ENCODE data around the gene TSPAN32.
"Not testable (repeated sequence)": the region's sequence is repeated elsewhere in the genome, so short reads cannot be mapped to it uniquely, and the experiment has no call there.

The TSPAN32 gene

DNA sequence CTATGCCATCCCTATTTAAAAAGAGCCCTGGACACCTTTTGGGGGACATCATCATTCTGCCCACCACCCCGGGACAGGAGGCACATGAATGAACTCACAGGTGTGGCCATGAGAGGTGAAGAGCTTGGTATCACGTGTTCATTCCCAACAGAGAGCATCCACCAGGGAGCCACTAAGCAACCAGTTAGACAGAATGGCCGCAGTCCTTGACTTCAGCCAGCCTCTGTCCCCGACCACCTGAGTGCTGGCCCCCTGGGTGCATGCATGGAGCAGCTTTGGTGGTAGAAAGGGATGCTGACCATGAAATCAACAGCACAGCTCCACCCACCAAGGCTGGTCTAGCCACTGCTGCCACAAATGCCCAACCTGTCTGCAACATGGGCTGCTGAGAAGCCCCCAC lies 44.2 kb downstream of the TSPAN32 start:
- DNase-seq: no peak

DNA sequence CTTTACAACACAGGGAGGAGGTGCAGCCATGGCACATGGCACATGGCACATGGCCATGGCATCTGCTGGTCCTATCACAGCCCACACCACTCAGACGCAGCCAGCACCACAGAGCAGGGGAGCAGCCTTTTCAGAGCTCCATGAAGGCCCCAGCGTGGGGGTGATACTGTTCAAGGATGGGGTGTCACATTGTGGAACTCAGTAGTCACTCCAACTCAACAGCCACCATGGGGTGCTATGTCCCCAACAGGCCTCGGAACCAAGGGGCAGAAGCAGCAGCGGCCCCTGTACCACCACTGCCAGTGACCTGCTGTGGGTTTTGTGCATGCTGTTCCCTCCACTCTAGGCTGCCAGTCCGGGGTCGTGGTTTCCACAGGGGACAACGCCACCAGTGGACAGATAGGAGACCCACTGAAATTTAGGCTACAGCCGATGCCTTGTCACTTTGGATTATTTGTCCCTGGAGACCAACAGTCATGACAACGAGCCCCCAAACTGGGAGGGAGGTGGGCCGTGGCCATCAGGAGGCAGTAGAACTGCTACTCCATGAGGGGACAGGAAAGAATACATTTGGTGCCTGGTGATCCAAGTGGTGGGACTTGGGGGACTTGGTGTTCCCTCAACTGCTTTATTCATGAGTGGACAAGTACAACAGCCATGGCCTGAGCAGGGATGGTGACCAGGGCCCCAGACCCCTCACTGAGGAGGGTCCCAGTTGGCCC lies 44.9 kb downstream of the TSPAN32 start:
- no peak for DNase-seq

DNA sequence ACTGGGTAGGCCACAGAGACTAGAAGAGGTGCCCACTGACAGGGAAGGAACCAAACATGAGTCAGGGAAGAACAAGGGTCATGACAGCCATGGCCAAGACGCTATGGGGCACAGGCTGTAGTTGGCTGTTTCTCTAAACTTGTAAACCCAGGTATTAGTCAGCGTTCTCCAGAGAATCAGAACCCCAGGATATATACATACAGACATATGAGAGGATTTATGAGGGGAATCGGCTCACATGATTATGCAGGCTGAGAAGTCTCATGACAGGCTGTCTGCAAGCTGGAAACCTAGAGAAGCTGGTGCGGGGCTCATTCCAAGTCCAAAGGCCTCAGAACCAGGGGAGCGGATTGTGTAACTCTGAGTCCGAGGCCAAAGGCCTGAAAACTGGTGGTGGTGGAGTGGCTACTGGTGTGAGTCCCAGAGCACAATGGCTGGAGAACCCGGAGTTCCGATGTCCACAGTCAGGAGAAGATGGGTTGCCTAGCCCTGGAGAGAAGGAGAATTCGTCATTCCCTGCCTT lies 45.6 kb downstream of the TSPAN32 start:
- no peak for DNase-seq

DNA sequence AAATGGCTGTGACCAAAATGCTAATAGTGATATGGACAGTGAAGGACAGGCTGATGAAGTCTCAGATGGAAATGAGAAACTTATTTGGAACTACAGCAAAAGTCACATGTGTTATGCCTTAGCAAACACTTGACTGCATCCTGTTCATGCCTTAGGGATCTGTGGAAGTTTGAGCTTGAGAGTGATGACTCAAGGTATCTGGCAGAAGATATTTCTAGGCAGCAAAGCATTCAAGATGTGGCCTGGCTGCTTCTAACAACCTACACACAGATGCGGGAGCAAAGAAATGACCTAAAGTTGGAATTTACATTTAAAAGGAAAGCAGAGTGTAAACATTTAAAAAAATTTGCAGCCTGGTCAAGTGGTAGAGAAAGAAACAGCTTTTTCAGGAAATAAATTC lies 47.2 kb downstream of the TSPAN32 start:
- no peak for DNase-seq

DNA sequence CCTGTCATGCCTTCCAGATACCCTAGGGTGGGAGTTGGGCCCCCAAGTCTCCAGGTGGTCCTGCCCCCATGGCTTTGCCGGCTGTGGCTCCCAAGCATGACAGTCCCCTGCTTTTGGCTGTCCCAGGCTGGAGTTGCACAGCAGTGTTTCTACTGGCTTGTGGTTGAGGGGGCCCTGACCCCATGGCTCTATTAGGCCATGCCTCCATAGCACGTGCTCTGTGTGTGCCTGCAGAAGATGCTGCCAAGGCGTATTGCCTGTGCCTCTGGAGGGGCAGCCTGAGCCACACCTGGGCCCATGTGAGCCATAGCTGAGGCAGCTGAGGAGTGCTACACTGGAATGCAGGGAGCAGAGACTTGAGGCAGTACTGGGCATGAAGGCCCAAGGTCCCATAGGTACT lies 49.9 kb downstream of the TSPAN32 start:
- no peak for DNase-seq

DNA sequence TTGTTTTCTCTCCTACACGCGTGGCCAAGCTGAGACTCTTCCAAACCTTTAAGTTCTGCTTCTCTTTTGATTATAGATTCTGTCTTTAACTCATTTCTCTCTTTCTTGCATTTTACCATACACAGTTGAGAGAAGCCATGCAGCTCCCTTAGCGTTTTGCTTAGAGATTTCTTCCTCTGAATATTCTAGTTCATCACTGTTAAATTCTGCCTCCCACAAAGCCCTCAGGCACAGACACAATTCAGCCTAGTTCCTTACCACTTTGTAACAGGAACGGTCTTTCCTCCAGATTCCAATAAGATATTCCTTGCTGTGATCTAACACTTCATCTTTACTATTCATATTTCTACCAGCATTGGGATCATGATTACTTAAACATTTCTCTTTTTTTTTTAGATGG lies 50.6 kb downstream of the TSPAN32 start:
- DNase-seq: no peak

DNA sequence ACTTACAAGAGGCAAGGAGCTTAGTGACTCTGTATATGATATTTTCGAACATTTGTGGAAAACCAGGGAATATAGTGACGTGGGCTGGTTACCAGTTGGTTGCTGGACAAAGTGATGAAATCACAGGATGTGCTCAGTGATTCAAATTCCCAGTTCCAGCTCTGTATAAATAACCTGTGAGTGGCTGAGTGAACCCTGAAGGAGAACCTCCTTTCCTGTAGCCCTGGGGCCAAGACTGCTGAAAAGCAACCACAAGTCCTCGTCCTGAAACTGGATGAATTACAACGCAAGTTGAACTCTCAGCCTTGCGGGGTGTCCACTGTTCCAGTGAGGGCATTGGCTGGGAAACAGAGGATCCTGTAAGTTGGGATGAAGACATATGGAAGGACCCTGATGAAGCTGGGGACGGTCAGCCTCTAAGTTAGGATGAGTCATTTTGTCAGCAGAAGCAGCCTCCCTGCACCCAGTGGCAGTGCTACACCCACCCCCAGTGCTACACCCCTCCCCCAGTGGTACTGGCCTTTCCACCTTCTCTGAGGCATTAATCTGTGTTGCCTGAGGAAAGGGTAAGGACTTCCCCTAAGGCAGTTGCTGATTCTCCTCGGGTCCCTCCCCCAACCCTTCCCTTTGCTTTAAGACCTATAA lies 53.3 kb downstream of the TSPAN32 start:
- no peak for DNase-seq

DNA sequence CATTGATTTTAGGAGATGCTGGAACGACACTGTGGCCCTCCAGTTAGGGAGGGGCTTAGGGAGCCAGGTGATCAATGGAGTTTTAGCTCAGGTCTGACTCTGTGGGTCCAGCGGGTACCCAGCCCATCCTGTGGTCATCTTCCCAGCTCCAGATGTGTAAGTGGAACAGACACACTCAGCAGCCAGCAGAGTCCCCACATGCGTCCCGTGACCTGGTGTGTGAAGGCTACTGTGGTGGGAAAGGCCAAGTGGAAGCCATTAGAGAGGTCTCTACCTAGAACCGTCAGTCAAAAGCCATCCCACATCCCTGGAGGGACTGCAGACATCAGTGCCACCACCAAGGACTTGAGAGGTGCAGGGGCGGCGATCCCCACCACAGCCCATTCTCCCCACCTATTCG lies 55.4 kb downstream of the TSPAN32 start:
- DNase-seq: no peak

DNA sequence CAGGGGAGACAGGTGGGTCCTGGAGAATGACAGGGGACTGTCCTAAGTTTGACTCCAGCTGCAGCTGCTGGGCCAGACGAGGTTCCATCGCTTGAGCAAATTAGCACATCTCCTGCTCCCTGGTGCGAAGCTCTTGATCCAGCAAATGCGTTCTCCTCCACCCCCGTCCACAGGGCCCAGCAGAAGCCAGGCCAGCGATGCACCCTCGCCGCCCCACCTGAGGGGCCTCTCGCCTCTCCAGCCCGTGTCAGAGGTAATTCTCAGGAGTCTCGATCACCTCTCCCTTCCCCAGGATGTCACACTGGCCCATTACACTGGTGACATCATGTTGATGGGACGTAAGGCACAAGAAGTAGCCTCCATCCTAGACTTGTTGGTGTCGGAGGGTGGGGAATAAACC lies 55.8 kb downstream of the TSPAN32 start:
- not testable (repeated sequence) for DNase-seq

DNA sequence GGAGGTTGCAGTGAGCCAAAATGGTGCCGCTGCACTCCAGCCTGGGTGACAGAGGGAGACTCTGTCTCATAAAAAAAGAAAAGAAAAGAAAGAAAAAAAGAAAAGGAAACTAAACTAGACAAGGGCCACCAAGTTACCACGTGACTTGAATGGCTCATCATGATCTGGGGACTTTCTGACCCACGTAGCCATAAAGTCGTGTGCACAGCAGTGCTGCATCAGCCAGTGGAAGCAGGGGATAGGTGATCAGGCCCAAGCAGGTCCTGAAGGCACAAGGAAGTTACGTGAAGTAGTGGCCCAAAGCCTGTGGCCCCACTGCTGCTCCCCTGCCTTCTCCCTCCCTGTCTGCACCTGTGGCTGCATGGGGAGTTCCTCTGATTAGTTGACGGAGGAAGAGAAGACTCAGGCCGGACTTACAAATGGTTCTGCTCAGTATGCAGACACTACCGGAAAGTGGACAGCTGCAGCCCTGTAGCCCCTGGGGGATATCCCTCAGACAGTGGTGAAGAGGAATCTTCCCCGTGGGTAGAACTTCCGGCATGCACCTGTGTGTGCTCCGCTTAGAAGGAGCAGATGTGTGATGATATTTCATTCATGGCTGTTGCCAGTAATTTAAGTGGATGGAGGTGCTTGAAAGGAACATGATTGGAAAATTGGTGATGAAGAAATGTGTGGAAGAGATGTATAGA lies 57.1 kb downstream of the TSPAN32 start:
- DNase-seq: no peak

DNA sequence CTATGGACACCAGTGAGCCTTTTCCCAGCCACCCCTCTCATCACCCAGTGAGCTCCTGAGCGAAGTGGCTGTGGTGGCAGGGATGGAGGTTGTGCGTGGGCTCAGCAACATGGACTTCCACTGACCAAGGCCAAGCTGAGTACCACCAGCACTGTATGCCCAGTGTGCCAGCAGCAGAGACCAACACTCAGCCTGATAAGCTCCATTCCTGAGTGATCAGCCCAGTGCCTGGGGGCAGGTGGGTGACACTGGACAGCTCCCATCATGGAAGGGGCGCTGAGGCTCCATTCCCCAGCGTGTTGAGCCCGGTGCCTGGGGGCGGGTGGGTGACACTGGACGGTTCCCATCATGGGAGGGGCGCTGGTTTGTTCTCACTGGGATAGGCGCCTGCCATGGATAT lies 57.7 kb downstream of the TSPAN32 start:
- DNase-seq: no peak

DNA sequence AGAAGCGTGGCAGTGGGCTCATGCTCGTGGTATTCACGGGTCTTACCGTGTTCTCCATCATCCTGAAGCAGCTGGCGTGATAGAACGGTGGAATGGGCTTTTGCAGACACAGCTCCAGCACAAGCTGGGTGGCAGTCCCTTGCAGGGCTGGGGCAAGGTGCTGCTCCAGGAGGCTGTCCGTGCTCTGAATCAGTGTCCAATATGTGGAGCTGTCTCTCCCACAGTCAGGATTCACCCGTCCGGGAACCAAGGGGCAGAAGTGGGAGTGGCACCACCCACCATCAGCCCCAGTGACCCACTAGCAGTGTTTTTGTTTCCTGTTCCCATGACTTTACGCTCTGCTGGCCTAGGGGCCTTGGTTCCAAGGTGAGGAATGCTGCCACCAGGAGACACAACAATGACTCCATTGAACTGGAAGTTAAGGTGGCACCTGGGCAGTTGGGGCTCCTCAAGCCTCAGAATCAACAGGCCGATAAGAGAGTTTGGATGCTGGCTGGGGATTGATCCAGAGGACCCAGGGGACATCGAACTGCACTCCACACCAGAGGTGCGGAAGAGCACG lies 58.3 kb downstream of the TSPAN32 start:
- no peak for DNase-seq

DNA sequence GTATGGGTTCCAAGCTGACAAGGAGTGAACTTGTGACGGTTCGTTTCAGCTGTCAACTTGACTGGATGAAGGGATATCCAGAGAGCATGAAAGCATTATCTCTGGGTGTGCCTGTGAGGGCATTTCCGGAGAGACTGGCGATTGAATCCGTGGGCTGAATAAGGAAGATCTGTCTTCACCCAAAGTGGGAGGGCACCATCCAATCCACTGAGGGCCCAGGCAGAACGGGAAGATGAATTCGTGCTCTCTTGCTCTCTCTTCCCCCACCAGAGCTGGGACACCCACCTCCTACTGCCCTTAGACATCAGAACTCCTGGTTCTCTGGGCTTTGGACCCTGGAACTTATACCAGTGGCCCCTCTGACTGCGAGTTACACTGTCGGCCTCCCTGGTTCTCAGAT lies 59.8 kb downstream of the TSPAN32 start:
- DNase-seq: no peak

DNA sequence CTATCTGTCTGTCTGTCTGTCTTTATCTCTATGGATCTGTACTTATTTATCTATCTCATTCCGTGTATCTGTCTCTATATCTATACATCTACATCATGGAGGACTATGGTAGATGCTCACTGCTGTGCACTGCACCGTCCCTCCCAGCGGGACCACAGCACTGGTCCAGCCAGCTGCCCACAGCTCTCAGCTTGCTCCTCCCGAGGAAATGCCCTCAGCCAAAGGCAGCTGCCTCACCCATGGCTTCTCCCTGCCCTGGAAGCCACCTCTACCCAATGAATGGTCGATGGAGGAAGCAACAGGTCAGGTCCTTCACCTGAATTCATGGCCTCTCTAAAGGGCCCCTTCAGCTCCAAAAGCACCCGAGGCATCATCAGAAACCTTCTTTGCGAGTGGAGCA lies 60.6 kb downstream of the TSPAN32 start:
- no peak for DNase-seq

DNA sequence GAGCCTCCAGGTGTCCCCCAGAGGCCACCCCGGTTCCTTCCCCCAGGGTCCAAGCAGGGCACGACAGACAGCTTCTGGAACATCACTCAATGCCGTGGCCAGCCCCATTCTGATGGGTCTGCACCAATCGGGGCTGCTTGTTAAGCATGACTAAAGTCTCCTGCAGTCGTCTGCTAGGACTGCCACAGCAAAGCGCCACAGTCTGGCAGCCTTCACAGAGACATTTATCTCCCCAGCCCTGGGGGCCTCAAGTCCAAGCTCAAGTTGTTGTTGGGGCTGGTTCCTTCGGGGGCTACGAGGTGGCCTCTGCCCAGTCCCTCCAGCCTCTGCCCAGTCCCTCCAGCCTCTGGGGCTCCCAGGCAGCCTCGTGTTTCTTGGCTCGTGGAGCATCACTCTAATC lies 61.3 kb downstream of the TSPAN32 start:
- no peak for DNase-seq

DNA sequence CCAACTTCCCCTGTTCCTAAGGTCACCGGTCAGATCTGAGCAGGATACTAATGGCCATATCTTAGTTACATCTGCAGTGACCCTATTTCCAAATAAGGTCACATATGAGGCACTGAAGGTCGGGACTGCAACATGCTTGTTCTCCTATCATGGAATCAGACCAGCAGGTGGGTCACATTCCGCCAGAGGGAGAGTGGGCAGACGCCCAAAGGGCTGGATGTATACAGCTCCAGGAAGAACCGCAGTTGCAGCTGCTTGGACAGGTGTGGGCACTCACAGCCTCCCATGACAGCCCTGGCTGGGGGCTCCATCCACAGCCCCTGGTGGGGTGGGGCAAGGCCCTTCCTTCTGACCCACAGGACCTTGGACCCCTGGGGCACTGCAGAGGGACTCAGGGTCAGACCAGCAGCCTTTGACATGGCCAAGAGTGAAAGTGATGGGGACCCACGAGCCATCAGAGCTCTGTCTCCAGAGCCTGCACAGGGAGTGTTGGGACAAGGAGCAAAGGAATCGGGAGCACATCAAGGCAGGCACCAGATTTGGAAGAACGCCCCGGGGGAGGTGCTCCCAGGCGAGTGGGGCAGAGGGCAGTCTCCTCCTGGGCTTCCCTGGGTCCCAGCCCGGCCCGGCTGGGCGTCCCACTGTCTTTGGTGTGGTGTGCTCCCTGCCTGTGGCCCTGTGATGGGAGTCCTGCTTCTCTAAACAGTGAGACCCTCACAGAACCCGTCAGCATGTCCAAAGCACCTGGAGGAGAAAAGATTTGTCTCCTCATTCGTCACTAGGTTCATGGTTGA lies 62.0 kb downstream of the TSPAN32 start:
- no peak for DNase-seq

DNA sequence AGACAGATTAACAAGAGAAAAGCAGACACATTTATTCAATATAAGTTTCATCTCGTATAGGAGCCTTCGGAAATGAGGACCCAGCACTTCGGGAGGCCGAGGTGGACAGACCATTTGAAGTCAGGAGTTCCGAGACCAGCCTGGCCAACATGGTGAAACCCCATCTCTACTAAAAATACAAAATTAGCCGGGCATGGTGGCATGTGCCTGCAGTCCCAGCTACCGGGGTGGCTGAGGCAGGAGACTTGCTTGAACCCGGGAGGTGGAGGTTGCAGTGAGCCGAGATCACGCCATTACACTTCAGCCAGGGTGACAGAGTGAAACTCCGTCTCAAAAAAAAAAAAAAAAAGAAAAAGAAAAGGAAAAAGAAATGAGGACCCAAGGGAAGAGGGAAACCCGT lies 62.6 kb downstream of the TSPAN32 start:
- DNase-seq: not testable (repeated sequence)

DNA sequence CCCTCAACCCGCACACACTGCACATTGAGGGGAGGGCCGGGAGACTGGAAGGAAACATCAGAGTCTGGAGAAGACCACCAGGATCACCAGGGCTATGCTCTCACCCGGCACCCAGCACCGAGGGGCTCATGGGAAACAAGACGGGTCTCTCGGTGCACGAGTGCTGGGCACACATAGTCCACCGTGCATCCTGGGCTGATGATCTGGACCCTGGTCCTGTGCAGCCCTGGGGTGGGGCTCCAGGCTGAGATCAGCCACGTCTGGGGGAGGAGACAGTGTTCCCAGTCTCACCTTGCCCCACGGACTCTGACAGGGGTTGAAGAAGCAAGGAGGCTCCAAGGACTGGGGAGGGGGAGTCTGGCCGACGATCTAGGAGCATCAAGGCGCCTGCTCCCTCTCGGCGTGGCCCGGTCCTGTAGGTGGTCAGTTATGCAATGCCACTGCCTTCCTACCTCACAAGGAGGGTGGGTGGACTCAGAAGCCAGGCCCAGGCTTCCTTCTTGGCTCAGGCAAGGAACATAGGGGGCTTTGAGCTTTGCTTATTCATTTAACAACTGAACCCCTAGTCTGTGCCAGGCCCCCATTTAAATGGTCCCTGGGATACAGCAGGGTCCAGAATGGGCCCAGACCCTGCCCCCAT lies 63.9 kb downstream of the TSPAN32 start:
- no peak for DNase-seq

DNA sequence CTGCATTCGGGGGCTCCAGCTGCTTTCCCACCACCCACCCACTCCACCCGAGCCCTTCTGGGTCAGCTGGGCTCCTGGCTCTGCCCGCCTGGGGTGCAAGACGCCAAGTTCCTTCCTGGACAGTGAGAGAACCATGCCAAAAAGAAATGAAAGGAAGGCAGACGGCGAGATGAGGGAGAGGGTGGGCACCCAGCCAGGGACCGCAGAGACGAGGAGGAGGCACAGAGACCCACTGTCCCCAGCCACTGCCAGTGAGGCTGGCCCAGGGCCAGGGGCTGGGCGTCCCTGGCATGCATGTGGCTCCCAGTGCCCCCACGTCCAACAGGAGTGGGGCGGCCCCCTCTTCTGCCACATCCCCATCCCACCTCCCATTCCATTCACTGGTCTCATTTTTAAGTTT lies 64.5 kb downstream of the TSPAN32 start:
- no peak for DNase-seq

DNA sequence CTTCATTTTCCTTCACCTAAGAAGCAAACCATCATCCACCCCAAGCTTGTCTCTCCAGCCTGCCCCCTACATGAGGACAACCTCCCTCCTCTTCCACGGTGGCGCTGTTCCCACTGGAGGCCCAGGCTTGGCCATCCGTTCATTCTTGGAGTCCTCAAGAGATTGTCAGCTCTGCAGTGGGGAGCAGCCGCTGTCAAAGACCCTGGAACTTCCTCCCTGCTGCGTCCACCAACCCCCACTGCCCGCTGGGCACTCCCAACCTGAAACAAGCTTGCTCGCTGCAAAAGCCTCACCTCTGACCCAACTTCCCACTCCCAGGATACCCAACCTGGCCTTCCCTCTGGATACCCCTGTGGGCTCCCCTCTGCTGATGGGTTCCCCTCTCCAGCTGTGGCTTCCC lies 64.9 kb downstream of the TSPAN32 start:
- no peak for DNase-seq

DNA sequence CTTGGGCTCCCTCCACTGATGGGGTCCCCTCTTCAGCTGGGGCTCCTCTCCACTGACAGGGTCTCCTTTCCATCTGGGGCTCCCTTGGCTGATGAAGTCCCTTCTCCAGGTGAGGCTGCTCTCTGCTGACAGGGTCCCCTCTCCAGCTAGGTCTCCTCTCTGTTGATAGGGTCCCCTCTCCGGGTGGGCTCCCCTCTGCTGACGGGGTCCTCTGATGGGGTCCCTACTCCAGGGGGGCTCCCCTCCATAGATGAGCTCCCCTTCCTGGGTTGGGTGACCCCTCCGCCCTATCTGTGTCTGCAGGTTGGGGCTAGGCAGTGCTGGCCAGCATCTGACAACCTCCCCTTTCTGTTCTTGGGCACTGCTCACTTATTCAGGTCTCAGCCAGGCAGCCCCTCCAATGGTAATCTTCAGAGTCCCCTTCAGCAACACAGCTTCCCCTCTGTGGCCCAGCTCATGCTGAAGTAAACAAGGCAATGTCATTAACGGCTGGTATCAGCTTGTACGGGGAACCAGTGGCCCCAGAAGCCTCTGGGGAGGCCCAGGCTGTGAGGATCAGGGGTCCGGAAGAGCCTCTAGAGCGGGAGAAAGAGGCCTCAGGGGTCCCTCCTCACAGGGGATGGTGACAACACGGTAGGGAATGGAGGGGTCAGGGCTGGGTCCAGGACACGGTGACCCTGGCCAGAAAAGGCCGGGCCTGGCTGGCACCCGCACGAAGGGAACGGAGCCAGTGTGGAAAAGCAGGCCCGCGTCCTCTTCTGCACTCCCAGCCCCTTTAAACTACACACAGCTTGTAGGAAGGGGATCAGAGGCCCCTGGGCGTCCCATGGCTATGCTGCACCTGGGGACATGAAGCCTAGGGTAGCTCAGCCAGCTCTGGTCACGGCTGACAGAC lies 65.7 kb downstream of the TSPAN32 start:
- no peak for DNase-seq
